GM12874 (cell line): ENCODE measurements around the gene C1orf74.

Experiments used
- CTCF ChIP-seq: IDR thresholded peaks from 2 replicates; pipeline ENCODE4 v1.5.1; 2011; ENCODE audit warnings: low read depth, mild to moderate bottlenecking, control low read depth, low read length, moderate library complexity; ENCODE audit not compliant: insufficient read depth

The C1orf74 gene

GRCh38 chr1:209784265-209785169 is at the start of gene C1orf74:
Gene C1orf74 (minus strand): TSS chr1:209784559. CDS start chr1:209783634, 925 bp downstream.
- TF ChIP-seq CTCF: no peak

- no peak for TF ChIP-seq CTCF
These were observed 47.3 kb upstream of the C1orf74 start for GRCh38 chr1:209831615-209832014.

- TF ChIP-seq CTCF: no peak
These were observed 46.4 kb upstream of the C1orf74 start for GRCh38 chr1:209830722-209831121.

- no peak for TF ChIP-seq CTCF
These were observed 45.4 kb upstream of the C1orf74 start for GRCh38 chr1:209829716-209830115.

- peak; percentile 74 for TF ChIP-seq CTCF
These were observed 43.3 kb upstream of the C1orf74 start, which contains the start of gene UTP25 for GRCh38 chr1:209827384-209828262. Gene UTP25 (plus strand): TSS chr1:209827972. CDS start chr1:209828064, 92 bp downstream.

GRCh38 chr1:209825591-209826434 is 41.5 kb upstream of the C1orf74 start:
- no peak for TF ChIP-seq CTCF
